Gastroesophageal sphincter (tissue), 4 donors: Measurements from ENCODE around the gene EPHA4. TPM values are rescaled to one million over a fixed set of nuclear protein-coding genes. Genes with fewer than 3 reads are reported as not detected.

Experiments used
- ATAC-seq: fragments of 150-250 bp; one replicate; pipeline ENCODE4 v1.9.1; 2016; ENCODE audit warnings: mild to moderate bottlenecking, moderate library complexity
- H3K27ac ChIP-seq, 4 donors: fragments of 200-600 bp; sonication (generic) in 3 of 4; 1 replicate in 3 of 4; 2 replicates in 1 of 4; pipeline ENCODE4 v1.5.1; 2016 to 2019
- H3K27me3 ChIP-seq: fragments of 200-600 bp; sonication (generic); one replicate; pipeline ENCODE4 v1.5.1; 2019
- H3K36me3 ChIP-seq, 2 donors: fragments of 200-600 bp; sonication (generic); one replicate each; pipeline ENCODE4 v1.5.1; 2019; ENCODE audit warnings: control low read depth in 1 of 2
- H3K4me1 ChIP-seq, 3 donors: fragments of 200-600 bp; sonication (generic); 1 replicate in 2 of 3; 2 replicates in 1 of 3; pipeline ENCODE4 v1.5.1; 2016 to 2019; ENCODE audit warnings: control low read depth in 2 of 3
- H3K4me3 ChIP-seq, 2 donors: fragments of 200-600 bp; sonication (generic); one replicate each; pipeline ENCODE4 v1.5.1; 2019; ENCODE audit warnings: mild to moderate bottlenecking in 1 of 2, moderate library complexity in 1 of 2
- H3K9me3 ChIP-seq, 3 donors: fragments of 200-600 bp; sonication (generic); one replicate each; pipeline ENCODE4 v1.5.1; 2017 to 2019; ENCODE audit warnings: control low read depth in 2 of 3
- EP300 ChIP-seq: sonication (generic); formaldehyde crosslinking; IDR thresholded peaks from one replicate; pipeline ENCODE4 v1.6.1; 2017; ENCODE audit warnings: antibody characterized with exemption, mild to moderate bottlenecking
- POLR2A ChIP-seq, 2 donors: fragments of 450-650 bp; IDR thresholded peaks; one replicate each; pipeline ENCODE4 v1.6.1; 2017; ENCODE audit warnings: antibody characterized with exemption in 2 of 2, mild to moderate bottlenecking in 2 of 2, moderate library complexity in 1 of 2
- POLR2AphosphoS5 ChIP-seq: sonication (generic); formaldehyde crosslinking; IDR thresholded peaks from one replicate; pipeline ENCODE4 v1.6.1; 2017; ENCODE audit warnings: antibody characterized with exemption
- WGBS, 2 donors: methylation state at CpG; one replicate each; pipeline ENCODE4 v1.1.5; 2018; ENCODE audit warnings: low coverage in 1 of 2; 5-methylcytosine and 5-hydroxymethylcytosine counted together
- total RNA-seq, 4 donors: library from RNA; depleted of rRNA; stranded (reverse); fragments of >200 nt; gene quantifications; one replicate each; pipeline ENCODE4 v1.1.0, GENCODE V29; 2016
- TF ChIP-seq, protein P1 (sequence below), 4 experiments: fragments of 200-600 bp in 2 of 4; fragments of 450-650 bp in 2 of 4; sonication (generic) in 1 of 4; IDR thresholded peaks; one replicate each; pipeline ENCODE4 v1.5.1; 2017 to 2019; ENCODE audit warnings: antibody characterized with exemption in 4 of 4, mild to moderate bottlenecking in 2 of 4, moderate library complexity in 2 of 4

The EPHA4 gene
- total RNA-seq, 4 donors from 2014 or later = 21.3 to 41.2 (median 31.6) TPM

DNA sequence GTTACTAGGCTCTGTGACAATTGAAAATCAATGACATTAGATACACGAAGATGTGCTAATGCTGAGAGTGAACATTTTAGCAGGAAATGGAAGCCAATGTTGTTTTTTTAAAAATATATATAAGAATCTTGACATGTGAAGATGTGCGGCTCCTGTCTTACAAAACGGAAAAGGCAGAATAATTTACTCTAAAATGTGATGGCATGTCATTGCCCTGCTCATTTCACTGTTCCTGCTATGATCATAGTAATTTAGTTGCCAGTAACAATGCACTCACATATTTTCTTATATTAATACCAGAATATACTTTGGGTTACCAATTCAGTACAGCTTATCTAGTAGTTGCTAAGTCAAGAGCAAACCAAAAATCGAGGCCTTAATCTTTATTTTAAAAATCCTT lies 10.3 kb downstream of the EPHA4 start:
- 85 to 90% methylated on average over 4 of the region's 4 CpGs for WGBS, 2 donors
- Histone ChIP-seq H3K27ac (no peak overlapping the region), H3K27me3 (no peaks in the 10 kb centered on the region), H3K36me3 (peaks cover 0 to 10% of the 10 kb centered on the region in 2 donors), H3K4me1 (no peaks in the 10 kb centered on the region), H3K4me3 (no peak overlapping the region), H3K9me3 (no peaks in the 10 kb centered on the region)
- no peak for ATAC-seq
- TF ChIP-seq POLR2AphosphoS5 = no peak
- TF ChIP-seq, protein P1, sequence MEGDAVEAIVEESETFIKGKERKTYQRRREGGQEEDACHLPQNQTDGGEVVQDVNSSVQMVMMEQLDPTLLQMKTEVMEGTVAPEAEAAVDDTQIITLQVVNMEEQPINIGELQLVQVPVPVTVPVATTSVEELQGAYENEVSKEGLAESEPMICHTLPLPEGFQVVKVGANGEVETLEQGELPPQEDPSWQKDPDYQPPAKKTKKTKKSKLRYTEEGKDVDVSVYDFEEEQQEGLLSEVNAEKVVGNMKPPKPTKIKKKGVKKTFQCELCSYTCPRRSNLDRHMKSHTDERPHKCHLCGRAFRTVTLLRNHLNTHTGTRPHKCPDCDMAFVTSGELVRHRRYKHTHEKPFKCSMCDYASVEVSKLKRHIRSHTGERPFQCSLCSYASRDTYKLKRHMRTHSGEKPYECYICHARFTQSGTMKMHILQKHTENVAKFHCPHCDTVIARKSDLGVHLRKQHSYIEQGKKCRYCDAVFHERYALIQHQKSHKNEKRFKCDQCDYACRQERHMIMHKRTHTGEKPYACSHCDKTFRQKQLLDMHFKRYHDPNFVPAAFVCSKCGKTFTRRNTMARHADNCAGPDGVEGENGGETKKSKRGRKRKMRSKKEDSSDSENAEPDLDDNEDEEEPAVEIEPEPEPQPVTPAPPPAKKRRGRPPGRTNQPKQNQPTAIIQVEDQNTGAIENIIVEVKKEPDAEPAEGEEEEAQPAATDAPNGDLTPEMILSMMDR (IDR thresholded peaks at IDR 0.05) = no peak
- no peak for TF ChIP-seq POLR2A (IDR thresholded peaks at IDR 0.05)
- no peak for TF ChIP-seq EP300

DNA sequence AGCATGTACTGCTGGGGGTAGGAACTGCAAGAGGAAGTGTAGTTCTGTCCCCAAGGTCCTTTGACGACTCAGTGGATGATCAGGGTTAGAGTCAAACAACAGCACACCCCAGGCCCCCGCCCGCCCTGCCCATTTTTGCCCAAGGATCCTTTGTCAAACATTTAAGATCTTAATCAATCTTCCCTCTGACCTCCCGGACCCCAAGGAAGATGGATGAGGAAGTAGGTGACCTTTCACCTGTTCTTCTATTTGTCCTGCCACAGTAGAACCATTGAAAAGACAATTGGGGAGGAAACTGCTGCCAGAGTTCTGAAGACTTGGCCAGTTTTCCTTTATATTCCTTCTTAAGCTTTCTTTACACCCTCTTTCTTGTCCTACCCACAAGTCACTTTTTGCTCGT lies 12.1 kb downstream of the EPHA4 start:
- no peak overlapping the region for H3K4me3 ChIP-seq
- 76 to 100% methylated on average over 1 to 3 of the region's 5 CpGs for WGBS, 2 donors
- no peak for ATAC-seq
- H3K4me1 ChIP-seq = peaks cover 1 to 7% (median 4%) of the 10 kb centered on the region in 3 donors
- TF ChIP-seq, protein P1 (IDR thresholded peaks at IDR 0.05) = no peak
- TF ChIP-seq POLR2A (IDR thresholded peaks at IDR 0.05) (no peak), EP300 (no peak), POLR2AphosphoS5 (no peak)
- no peaks in the 10 kb centered on the region for H3K9me3 ChIP-seq
- H3K27ac ChIP-seq = no peak overlapping the region
- peaks cover 0 to 10% of the 10 kb centered on the region in 2 donors for H3K36me3 ChIP-seq
- H3K27me3 ChIP-seq = no peaks in the 10 kb centered on the region

DNA sequence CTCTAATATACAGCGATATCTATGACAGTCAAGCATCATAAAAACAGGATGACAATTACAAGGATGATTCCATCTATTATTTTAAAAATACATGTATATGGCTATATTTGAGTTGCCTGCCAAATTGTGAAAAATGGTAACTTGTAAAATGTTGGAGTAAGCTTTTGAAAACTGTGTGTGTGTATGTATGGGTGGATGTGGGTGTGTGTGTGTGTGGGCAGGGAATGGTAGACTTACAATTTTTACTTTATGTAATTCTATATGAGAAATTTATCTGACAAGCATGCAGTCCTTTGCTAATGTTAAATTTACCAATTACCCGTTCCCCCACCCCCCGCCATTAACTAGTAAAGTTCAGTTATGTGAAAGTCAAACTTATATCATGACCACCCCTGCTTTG lies 14.0 kb downstream of the EPHA4 start:
- H3K4me3 ChIP-seq = no peak overlapping the region
- WGBS, 2 donors = 91 to 92% methylated on average over 3 of the region's 3 CpGs
- H3K27ac ChIP-seq = no peak overlapping the region
- H3K4me1 ChIP-seq = peaks cover 5 to 14% (median 6%) of the 10 kb centered on the region in 3 donors
- no peaks in the 10 kb centered on the region for H3K9me3 ChIP-seq
- ATAC-seq = no peak
- no peaks in the 10 kb centered on the region for H3K27me3 ChIP-seq
- H3K36me3 ChIP-seq = no peaks in the 10 kb centered on the region
- TF ChIP-seq, protein P1 (IDR thresholded peaks at IDR 0.05) = no peak
- TF ChIP-seq POLR2A (IDR thresholded peaks at IDR 0.05) = no peak
- no peak for TF ChIP-seq POLR2AphosphoS5
- TF ChIP-seq EP300 = no peak

DNA sequence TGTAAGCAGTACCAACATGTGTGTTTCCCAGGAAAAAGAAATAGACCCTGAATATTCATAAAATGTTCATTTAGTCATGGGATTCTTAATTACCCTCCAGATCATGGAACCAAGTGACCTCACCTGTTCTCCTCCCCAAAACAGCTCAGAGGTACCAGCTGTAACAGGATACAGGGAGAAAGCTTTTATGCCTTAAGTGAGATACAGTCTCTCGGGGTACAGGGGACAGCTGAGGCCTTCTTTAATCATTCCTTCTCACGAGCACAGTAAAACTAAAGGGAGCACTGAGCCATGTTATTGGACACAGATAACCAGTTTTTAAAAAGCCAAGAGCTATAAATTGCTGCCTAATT lies 16.6 kb downstream of the EPHA4 start:
- peak overlapping the region in 1 of 4 donors; percentile 45 for H3K27ac ChIP-seq
- WGBS, 2 donors = 33% methylated on average over 2 of the region's 2 CpGs; no CpG with 5 or more reads in 1 of the 2 donors

More for the DNA sequence above, 16.6 kb downstream of the EPHA4 start:
- Histone ChIP-seq H3K27me3 (no peaks in the 10 kb centered on the region), H3K4me3 (no peak overlapping the region), H3K4me1 (peaks cover 5 to 14% (median 6%) of the 10 kb centered on the region in 3 donors), H3K9me3 (no peaks in the 10 kb centered on the region), H3K36me3 (no peaks in the 10 kb centered on the region)
- no peak for ATAC-seq
- TF ChIP-seq, protein P1 (IDR thresholded peaks at IDR 0.05) = no peak
- TF ChIP-seq EP300 = no peak
